HepG2 (cell line): ENCODE data around the gene THPO. TPM values are rescaled to one million over a fixed set of nuclear protein-coding genes. Genes with fewer than 3 reads are reported as not detected.

Source experiments
- ATAC-seq: fragments of 200-7000 bp; cut with Tn5 transposase; 3 replicates; pipeline ENCODE4 v1.9.1; 2020; ENCODE audit warnings: mild to moderate bottlenecking, moderate library complexity
- BruUV-seq: library from RNA; stranded (reverse); fragments of 400-500 nt; replicated peaks from 2 replicates; lab custom pipeline; 2021; lab: Mats Ljungman, UMichigan
- CTCF ChIA-PET: fragments of 300-600 bp; formaldehyde crosslinking; extraction: SDS; loops from one replicate; lab custom pipeline; 2021; ENCODE audit warnings: low total read pairs, inconsistent platforms, low intra/inter-chr PET ratio; lab: Yijun Ruan, JAX
- POLR2A ChIA-PET: fragments of 350-600 bp; sonication (Branson Sonifier 250); formaldehyde crosslinking; loops from one replicate; lab custom pipeline; 2020; ENCODE audit warnings: antibody characterized with exemption, inconsistent platforms; lab: Yijun Ruan, JAX
- DNase-seq: peaks from one replicate; pipeline ENCODE4 v3.0.0-alpha.2; 2015; ENCODE audit warnings: low spot score
- FAIRE-seq: peaks from 3 replicates; lab custom pipeline; 2011; peaks lifted over from hg19 to GRCh38; lab: Jason Lieb, UNC
- H2AFZ ChIP-seq: one replicate; pipeline ENCODE4 v1.6.1; 2011; ENCODE audit warnings: low read length, inconsistent platforms
- H3K27ac ChIP-seq: fragments of 300-600 bp; 3 replicates; pipeline ENCODE4 v1.8.0; 2011; ENCODE audit warnings: mixed run types, mild to moderate bottlenecking, mixed read lengths, low read length, inconsistent platforms; ENCODE audit not compliant: insufficient read depth; ENCODE audit errors: extremely low read length
- H3K27me3 ChIP-seq, 2 experiments: fragments of 200-600 bp in 1 of 2; 2 replicates in 1 of 2; 3 replicates in 1 of 2; pipeline versions ENCODE4 v1.6.0 to v1.8.0; 2011; ENCODE audit warnings: low read length in 2 of 2, mild to moderate bottlenecking in 2 of 2, moderate library complexity in 2 of 2, inconsistent platforms in 1 of 2; ENCODE audit not compliant: insufficient read depth in 2 of 2, control insufficient read depth in 1 of 2
- H3K36me3 ChIP-seq, 2 experiments: fragments of 200-600 bp in 1 of 2; replicated peaks in 1 of 2; 2 replicates in 1 of 2; 3 replicates in 1 of 2; pipeline versions ENCODE4 v1.5.1 to v1.8.0; 2011; ENCODE audit warnings: low read length in 2 of 2, inconsistent platforms in 1 of 2; ENCODE audit not compliant: insufficient read depth in 2 of 2, control insufficient read depth in 1 of 2
- H3K4me1 ChIP-seq: 2 replicates; pipeline ENCODE4 v1.5.1; 2012; ENCODE audit warnings: low read length, inconsistent platforms; ENCODE audit not compliant: insufficient read depth
- H3K4me2 ChIP-seq: 2 replicates; pipeline ENCODE4 v1.6.0; 2011; ENCODE audit warnings: low read depth, low read length, inconsistent platforms
- H3K4me3 ChIP-seq, 3 experiments: fragments of 200-600 bp in 1 of 3; sonication (generic), shearing (Covaris generic) in 1 of 3; replicated peaks in 1 of 3; 2 replicates each; pipeline ENCODE4 v1.5.1; 2011 to 2016; ENCODE audit warnings: low read length in 3 of 3, inconsistent platforms in 2 of 3, low read depth in 2 of 3, mild to moderate bottlenecking in 2 of 3, control low read depth in 1 of 3, mixed read lengths in 1 of 3; ENCODE audit not compliant: insufficient read depth in 1 of 3
- H3K79me2 ChIP-seq: one replicate; pipeline ENCODE4 v1.6.1; 2011; ENCODE audit warnings: low read length, inconsistent platforms; ENCODE audit not compliant: insufficient read depth
- H3K9ac ChIP-seq: 2 replicates; pipeline ENCODE4 v1.6.0; 2011; ENCODE audit warnings: mild to moderate bottlenecking, low read depth, low read length, inconsistent platforms; ENCODE audit not compliant: insufficient read depth
- H3K9me3 ChIP-seq: 2 replicates; pipeline ENCODE4 v1.5.1; 2012; ENCODE audit warnings: mild to moderate bottlenecking, low read length
- H4K20me1 ChIP-seq: 2 replicates; pipeline ENCODE4 v1.6.0; 2011; ENCODE audit warnings: inconsistent platforms, mild to moderate bottlenecking, low read length, moderate library complexity; ENCODE audit not compliant: insufficient read depth
- DNMT3B ChIP-seq: conservative IDR thresholded peaks from 2 replicates; pipeline ENCODE4 v1.6.1; 2016; ENCODE audit warnings: missing biosample characterization, control low read depth
- ETV5 ChIP-seq: IDR thresholded peaks from 2 replicates; pipeline ENCODE4 v1.6.1; 2018; ENCODE audit warnings: missing biosample characterization, missing genetic modification reagents, inconsistent platforms, borderline replicate concordance
- EZH2 ChIP-seq: conservative IDR thresholded peaks from 2 replicates; pipeline ENCODE4 v1.6.1; 2012; ENCODE audit warnings: mild to moderate bottlenecking, low read depth, low read length, moderate library complexity
- FOXA1 ChIP-seq, 2 experiments: fragments of 450-650 bp in 1 of 2; sonication (generic) in 1 of 2; formaldehyde crosslinking in 1 of 2; IDR thresholded peaks; 2 replicates each; pipeline versions ENCODE4 v1.4.0 to v1.6.1; 2016 to 2020; ENCODE audit warnings: missing genetic modification reagents in 1 of 2
- FOXK1 ChIP-seq: sonication (generic); formaldehyde crosslinking; IDR thresholded peaks from 2 replicates; pipeline ENCODE4 v1.4.0; 2020; ENCODE audit warnings: low read depth, missing genetic modification reagents, borderline replicate concordance
- GABPA ChIP-seq, 2 experiments: IDR thresholded peaks; 2 replicates each; pipeline ENCODE4 v1.6.1; 2011 to 2016; ENCODE audit warnings: low read depth in 2 of 2, low read length in 1 of 2, missing biosample characterization in 1 of 2, missing genetic modification characterization in 1 of 2
- HNRNPK ChIP-seq: fragments of 200-400 bp; formaldehyde crosslinking; IDR thresholded peaks from 2 replicates; pipeline ENCODE4 v1.6.1; 2018; ENCODE audit warnings: low read length, low read depth, moderate library complexity, mild to moderate bottlenecking; ENCODE audit not compliant: poor library complexity, severe bottlenecking
- HNRNPL ChIP-seq: fragments of 200-400 bp; formaldehyde crosslinking; IDR thresholded peaks from 2 replicates; pipeline ENCODE4 v1.6.1; 2017; ENCODE audit warnings: mild to moderate bottlenecking, low read depth, low read length
- MTERF4 ChIP-seq: sonication (generic); formaldehyde crosslinking; IDR thresholded peaks from 2 replicates; pipeline ENCODE4 v1.8.0; 2023; ENCODE audit warnings: mild to moderate bottlenecking, missing genetic modification reagents
- NONO ChIP-seq, 2 experiments: fragments of 450-650 bp in 1 of 2; sonication (generic) in 1 of 2; formaldehyde crosslinking in 1 of 2; IDR thresholded peaks in 1 of 2; conservative IDR thresholded peaks in 1 of 2; 2 replicates each; pipeline versions ENCODE4 v1.6.1 to v1.8.0; 2017 to 2022; ENCODE audit warnings: mild to moderate bottlenecking in 1 of 2, missing genetic modification reagents in 1 of 2, moderate library complexity in 1 of 2
- PATZ1 ChIP-seq: sonication (generic); formaldehyde crosslinking; IDR thresholded peaks from 2 replicates; pipeline ENCODE4 v1.4.0; 2020; ENCODE audit warnings: missing genetic modification reagents
- TFDP2 ChIP-seq: sonication (generic); formaldehyde crosslinking; IDR thresholded peaks from 2 replicates; pipeline ENCODE4 v1.4.0; 2020; ENCODE audit warnings: missing genetic modification reagents
- ZNF34 ChIP-seq: sonication (generic); formaldehyde crosslinking; IDR thresholded peaks from 2 replicates; pipeline ENCODE4 v1.4.0; 2020; ENCODE audit warnings: mild to moderate bottlenecking, missing genetic modification reagents, borderline replicate concordance
- WGBS: methylation state at CpG from one replicate; pipeline ENCODE4 v1.1.6; 2017; ENCODE audit warnings: low lambda C conversion rate; 5-methylcytosine and 5-hydroxymethylcytosine counted together
- in situ Hi-C: cut with HindIII; loops from 2 replicates; pipeline ENCODE4 v1.10.0; 2017; ENCODE audit warnings: low pct_unique_long_range_greater_than_20kb; ENCODE audit not compliant: extremely low pct_ligation_motif_present
- intact Hi-C: fragments of 100-400 bp; cut with micrococcal nuclease; formaldehyde crosslinking; loops from one replicate; pipeline ENCODE4 v1.10.0; 2022; ENCODE audit not compliant: unreplicated experiment
- polyA plus RNA-seq, 8 experiments: library from polyadenylated mRNA; depleted of rRNA in 3 of 8; stranded (reverse) in 7 of 8; unstranded in 1 of 8; fragments of >200 nt; fragmentation: Illumina TruSeq in 4 of 8; extraction: Trizol in 4 of 8; gene quantifications; 2 replicates each; pipeline versions ENCODE4 v1.2.1 to v1.2.3, GENCODE V29; 2011 to 2016; ENCODE audit warnings: low read depth in 4 of 8, missing spikeins in 1 of 8, mixed read lengths in 1 of 8; ENCODE audit not compliant: insufficient read depth in 1 of 8
- total RNA-seq, 5 experiments: library from RNA; depleted of rRNA; stranded (reverse); fragments of >200 nt; fragmentation: Illumina TruSeq; extraction: Trizol; gene quantifications; 2 replicates each; pipeline ENCODE4 v1.2.3, GENCODE V29; 2016; ENCODE audit warnings: low read depth in 1 of 5

THPO gene
- total and polyA plus RNA-seq, 2 of the 13 experiments (the other 11 are each of a cell fraction or from before 2014, with no cell fraction given) = 2.8 to 4.8 TPM

GRCh38 chr3:184377374-184377773 is 633 bp downstream of the THPO start:
- H3K36me3 ChIP-seq = peaks cover 11 to 34% of the 10 kb centered on the region in 2 experiments
- peak overlapping the region; percentile 90 for H3K27ac ChIP-seq
- H3K4me1 ChIP-seq = peaks cover 27% of the 10 kb centered on the region
- no peak for FAIRE-seq
- intact Hi-C loops = no loop called here
- H3K4me2 ChIP-seq = peak overlapping the region; percentile 97
- peaks cover 25% of the 10 kb centered on the region for H3K79me2 ChIP-seq
- ATAC-seq = no peak
- no peaks in the 10 kb centered on the region for H3K9me3 ChIP-seq
- H3K27me3 ChIP-seq = no peaks in the 10 kb centered on the region; a peak in 1 of 5 replicates
- H3K4me3 ChIP-seq = peak overlapping the region; percentile 79 to 90 (median 90)
- no peak overlapping the region for H2AFZ ChIP-seq
- peak; percentile 23 for DNase-seq
- BruUV-seq = no TSS peak
- H3K9ac ChIP-seq = peak overlapping the region; percentile 83
- ChIA-PET POLR2A (interaction anchor here (0.8 to 2.4 kb wide), 10 partner anchors 9 to 136 kb away, joined by 3 to 15 read pairs (median 4); partner anchors contain the start of genes CLCN2 and POLR2H), CTCF (no interaction called here)
- TF ChIP-seq EZH2 (no peak), ZNF34 (CRISPR knock-in tag) (no peak), GABPA (IDR thresholded peaks at IDR 0.05; ENCODE audit: low read depth, low read length) (0 out of 2 replicates have a peak, but pooled peaks have one; percentile 15), GABPA (CRISPR knock-in tag; IDR thresholded peaks at IDR 0.05; ENCODE audit: low read depth) (no peak), PATZ1 (peak; percentile 16; the same call in 1 of the 2 replicates), TFDP2 (CRISPR knock-in tag) (peak; percentile 7; the same call in 1 of the 2 replicates), NONO (IDR thresholded peaks at IDR 0.05) (no peak), NONO (CRISPR knock-in tag; conservative IDR thresholded peaks at IDR 0.05) (0 out of 2 replicates have a peak, but pooled peaks have one; percentile 4), MTERF4 (CRISPR knock-in tag) (0 out of 2 replicates have a peak, but pooled peaks have one; percentile 4), FOXK1 (0 out of 2 replicates have a peak, but pooled peaks have one; percentile 22), HNRNPL (0 out of 2 replicates have a peak, but pooled peaks have one; percentile 14), FOXA1 (IDR thresholded peaks at IDR 0.05) (no peak), FOXA1 (CRISPR knock-in tag; IDR thresholded peaks at IDR 0.05) (peak; percentile 80), HNRNPK (no peak), ETV5 (peak; percentile 48), DNMT3B (CRISPR knock-in tag) (0 out of 2 replicates have a peak, but pooled peaks have one; percentile 13)
- TF ChIP-seq, all 625 proteins: peak for 10
- in situ Hi-C loops = loop anchor here (10.0 kb wide), 2 partner anchors 87 to 137 kb away; no protein-coding TSS in a partner anchor
- 0 out of 2 replicates have a peak, but pooled peaks cover 3% of the 10 kb centered on the region for H4K20me1 ChIP-seq
- 10% methylated on average over 5 of the region's 5 CpGs for WGBS
